Activated CD4-positive, alpha-beta T cell treated with anti-CD3 and anti-CD28 coated beads, Interleukin-2, amount 10 ng/mL, durations not matched to agents 24 days and 14 days (primary cell): ENCODE data around the gene PLPP4. TPM values are rescaled to one million over a fixed set of nuclear protein-coding genes. Genes with fewer than 3 reads are reported as not detected.

Experiments used
- DNase-seq: peaks from one replicate; pipeline ENCODE4 v3.0.0; 2022
- H3K27ac Mint-ChIP-seq: one replicate; pipeline ENCODE4 v1.8.0; 2022; ENCODE audit warnings: mild to moderate bottlenecking, mixed read lengths
- H3K27me3 Mint-ChIP-seq: one replicate; pipeline ENCODE4 v1.8.0; 2022; ENCODE audit warnings: mixed read lengths
- H3K36me3 Mint-ChIP-seq: one replicate; pipeline ENCODE4 v1.8.0; 2022; ENCODE audit warnings: low read depth, mild to moderate bottlenecking, mixed read lengths
- H3K4me1 Mint-ChIP-seq: one replicate; pipeline ENCODE4 v1.8.0; 2021; ENCODE audit warnings: mixed read lengths
- H3K4me3 Mint-ChIP-seq: one replicate; pipeline ENCODE4 v1.8.0; 2022; ENCODE audit warnings: mild to moderate bottlenecking, moderate library complexity, mixed read lengths
- H3K9me3 Mint-ChIP-seq: one replicate; pipeline ENCODE4 v1.8.0; 2021; ENCODE audit warnings: mixed read lengths
- intact Hi-C: fragments of 100-400 bp; cut with micrococcal nuclease; formaldehyde crosslinking; loops from one replicate; pipeline ENCODE4 v1.15.1; 2023
- total RNA-seq: library from RNA; stranded (reverse); gene quantifications from 2 replicates; pipeline ENCODE4 v1.2.3, GENCODE V29; 2022

The PLPP4 gene
- total RNA-seq, 1 donor from 2014 or later = not detected

DNA sequence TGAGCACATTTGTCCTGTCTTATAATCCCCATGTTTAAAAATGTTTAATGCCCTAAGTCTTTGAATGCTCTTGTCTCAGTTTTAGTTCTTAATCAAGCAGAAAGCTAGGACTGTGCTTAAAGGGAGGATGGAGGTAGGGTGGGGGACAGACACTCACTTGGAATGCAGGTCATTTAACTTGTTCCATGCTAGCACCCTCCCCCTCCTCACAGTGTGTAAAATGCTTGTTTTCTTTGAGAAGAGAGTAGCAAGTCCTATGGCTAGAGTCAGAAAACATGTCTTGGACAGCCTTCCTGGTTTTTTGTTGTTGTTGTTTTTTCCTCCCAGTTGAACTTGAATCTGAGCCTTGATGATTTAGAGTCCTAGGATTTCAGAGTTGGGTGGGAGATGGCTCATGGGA is 114.2 kb downstream of the PLPP4 start:
- no peaks in the 10 kb centered on the region for H3K27me3 Mint-ChIP-seq
- no peak overlapping the region for H3K4me3 Mint-ChIP-seq
- no peak for DNase-seq
- no peak overlapping the region for H3K27ac Mint-ChIP-seq
- no peaks in the 10 kb centered on the region for H3K4me1 Mint-ChIP-seq
- H3K9me3 Mint-ChIP-seq = no peaks in the 10 kb centered on the region
- intact Hi-C loops = no loop called here
- H3K36me3 Mint-ChIP-seq = no peaks in the 10 kb centered on the region

- no peaks in the 10 kb centered on the region for H3K9me3 Mint-ChIP-seq
- DNase-seq = no peak
- H3K27me3 Mint-ChIP-seq = no peaks in the 10 kb centered on the region
- H3K4me1 Mint-ChIP-seq = no peaks in the 10 kb centered on the region
- intact Hi-C loops = no loop called here
- no peak overlapping the region for H3K27ac Mint-ChIP-seq
- no peaks in the 10 kb centered on the region for H3K36me3 Mint-ChIP-seq
- H3K4me3 Mint-ChIP-seq = no peak overlapping the region
Measured at GRCh38 chr10:120572307-120572706, 115.3 kb downstream of the PLPP4 start.

DNA sequence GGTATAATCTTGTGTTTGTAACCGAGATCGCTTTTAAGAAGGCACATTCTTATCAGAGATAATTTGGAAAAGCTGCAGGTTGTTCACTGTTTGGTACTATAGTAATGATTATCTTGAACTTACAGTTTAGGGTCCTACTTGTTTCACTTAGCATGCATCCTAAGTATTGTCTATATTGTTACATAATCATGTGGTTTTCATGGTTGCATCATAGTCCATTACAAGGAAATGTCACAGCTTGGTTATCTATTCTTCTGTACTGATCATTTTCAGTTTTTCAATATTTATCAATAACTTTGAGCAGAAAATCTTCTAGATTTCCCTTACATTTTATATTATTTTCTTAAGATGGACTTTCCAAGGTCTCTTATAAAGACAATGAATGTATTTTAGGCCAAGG is 116.3 kb downstream of the PLPP4 start:
- Mint-ChIP-seq H3K4me1 (no peaks in the 10 kb centered on the region), H3K4me3 (no peak overlapping the region), H3K27ac (no peak overlapping the region), H3K36me3 (no peaks in the 10 kb centered on the region), H3K27me3 (no peaks in the 10 kb centered on the region), H3K9me3 (no peaks in the 10 kb centered on the region)
- intact Hi-C loops = no loop called here
- no peak for DNase-seq

GRCh38 chr10:120574981-120575380 is 118.0 kb downstream of the PLPP4 start:
- Mint-ChIP-seq H3K4me1 (no peaks in the 10 kb centered on the region), H3K27me3 (no peaks in the 10 kb centered on the region), H3K27ac (no peak overlapping the region), H3K9me3 (no peaks in the 10 kb centered on the region), H3K4me3 (no peak overlapping the region), H3K36me3 (no peaks in the 10 kb centered on the region)
- DNase-seq = no peak
- intact Hi-C loops = no loop called here

GRCh38 chr10:120575411-120575810 is 118.4 kb downstream of the PLPP4 start:
- no peak for DNase-seq
- H3K27ac Mint-ChIP-seq = no peak overlapping the region

DNA sequence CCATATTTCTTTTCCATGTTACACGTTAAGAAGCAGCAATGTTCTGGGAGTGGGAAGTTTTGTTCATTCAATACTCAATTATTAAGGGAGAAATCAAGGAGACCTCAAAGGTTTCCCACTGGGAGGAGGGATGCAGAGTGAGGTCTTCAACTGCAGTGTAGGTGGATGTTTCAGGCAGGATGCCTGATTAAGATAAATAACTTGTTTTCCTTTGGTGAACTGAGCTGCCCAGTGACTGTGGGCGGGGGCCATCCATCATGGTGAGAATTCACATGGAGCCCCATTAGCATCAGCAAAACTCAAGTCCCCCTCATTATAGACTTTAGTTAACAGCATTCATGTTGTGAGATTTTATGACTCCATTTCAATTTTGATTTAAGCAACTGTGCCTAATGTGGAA is 121.1 kb downstream of the PLPP4 start:
- H3K4me1 Mint-ChIP-seq = no peaks in the 10 kb centered on the region
- H3K9me3 Mint-ChIP-seq = no peaks in the 10 kb centered on the region
- H3K27ac Mint-ChIP-seq = no peak overlapping the region
- no peaks in the 10 kb centered on the region for H3K36me3 Mint-ChIP-seq
- H3K4me3 Mint-ChIP-seq = no peak overlapping the region
- intact Hi-C loops = no loop called here
- no peak for DNase-seq
- no peaks in the 10 kb centered on the region for H3K27me3 Mint-ChIP-seq

More at GRCh38 chr10:120575411-120575810, 118.4 kb downstream of the PLPP4 start:
- Mint-ChIP-seq H3K4me1 (no peaks in the 10 kb centered on the region), H3K27me3 (no peaks in the 10 kb centered on the region), H3K9me3 (no peaks in the 10 kb centered on the region), H3K36me3 (no peaks in the 10 kb centered on the region), H3K4me3 (no peak overlapping the region)
- intact Hi-C loops = no loop called here

GRCh38 chr10:120578890-120579289 is 121.9 kb downstream of the PLPP4 start:
- Mint-ChIP-seq H3K9me3 (no peaks in the 10 kb centered on the region), H3K27ac (no peak overlapping the region), H3K27me3 (no peaks in the 10 kb centered on the region), H3K4me1 (no peaks in the 10 kb centered on the region), H3K4me3 (no peak overlapping the region), H3K36me3 (no peaks in the 10 kb centered on the region)
- intact Hi-C loops = no loop called here
- DNase-seq = no peak

GRCh38 chr10:120580918-120581895 is 124.2 kb downstream of the PLPP4 start:
- intact Hi-C loops = no loop called here
- Mint-ChIP-seq H3K27me3 (no peaks in the 10 kb centered on the region), H3K9me3 (no peaks in the 10 kb centered on the region), H3K4me1 (no peaks in the 10 kb centered on the region), H3K27ac (no peak overlapping the region), H3K36me3 (no peaks in the 10 kb centered on the region), H3K4me3 (no peak overlapping the region)
- no peak for DNase-seq

DNA sequence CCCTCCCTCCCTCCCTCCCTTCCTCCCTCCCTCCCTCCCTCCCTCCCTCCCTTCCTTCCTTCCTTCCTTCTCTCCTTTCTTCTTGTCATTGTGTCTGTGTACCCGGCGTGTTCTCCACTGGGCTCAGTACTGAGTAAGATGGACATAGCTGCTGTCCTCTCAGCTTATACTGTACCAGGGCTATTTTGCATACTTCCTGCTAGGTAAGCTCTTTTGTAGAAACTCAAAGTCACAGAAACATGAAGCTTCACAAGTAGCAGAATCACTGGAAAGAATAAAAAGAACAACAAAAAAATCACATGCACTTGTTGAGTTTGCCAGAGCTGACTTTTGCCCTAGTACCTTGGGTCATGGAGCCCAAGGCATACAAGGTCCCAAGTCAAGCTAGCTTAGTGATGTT is 125.7 kb downstream of the PLPP4 start:
- DNase-seq = no peak
- no peaks in the 10 kb centered on the region for H3K36me3 Mint-ChIP-seq

DNA sequence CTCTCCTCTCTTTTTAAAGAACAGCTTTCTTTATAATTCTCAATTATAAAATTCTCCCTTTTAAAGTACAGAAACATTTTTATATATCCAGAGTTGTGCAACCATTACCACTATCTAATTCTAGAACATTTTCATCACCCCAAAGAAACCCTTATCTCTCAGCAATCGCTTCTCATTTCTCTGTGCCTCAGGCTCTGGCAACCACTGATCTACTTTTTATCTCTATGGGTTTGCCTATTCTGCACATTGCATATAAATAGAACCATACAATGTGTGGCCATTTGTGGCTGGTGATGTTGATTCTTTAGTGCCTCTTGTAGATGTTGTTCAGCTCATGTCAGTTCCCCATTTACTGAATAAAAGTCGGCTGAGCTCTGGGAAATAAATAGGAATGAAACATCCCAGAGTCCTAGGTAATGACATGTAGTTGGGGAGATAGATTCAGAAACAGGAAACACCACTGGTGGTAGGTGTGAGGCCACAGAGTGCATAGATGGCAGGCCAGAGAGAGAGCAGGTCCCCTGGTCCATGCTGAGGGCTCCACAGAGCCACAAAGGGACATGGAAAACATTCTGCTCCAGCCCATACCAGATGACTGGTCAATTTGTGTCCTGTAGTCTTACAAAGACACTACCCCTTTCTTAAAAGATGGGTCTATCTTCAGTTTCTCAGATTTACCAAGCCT is 126.5 kb downstream of the PLPP4 start:
- intact Hi-C loops = no loop called here
- H3K4me1 Mint-ChIP-seq = no peaks in the 10 kb centered on the region

More for the DNA sequence above, 125.7 kb downstream of the PLPP4 start:
- Mint-ChIP-seq H3K4me1 (no peaks in the 10 kb centered on the region), H3K27ac (no peak overlapping the region), H3K9me3 (no peaks in the 10 kb centered on the region), H3K27me3 (no peaks in the 10 kb centered on the region), H3K4me3 (no peak overlapping the region)
- intact Hi-C loops = no loop called here

DNA sequence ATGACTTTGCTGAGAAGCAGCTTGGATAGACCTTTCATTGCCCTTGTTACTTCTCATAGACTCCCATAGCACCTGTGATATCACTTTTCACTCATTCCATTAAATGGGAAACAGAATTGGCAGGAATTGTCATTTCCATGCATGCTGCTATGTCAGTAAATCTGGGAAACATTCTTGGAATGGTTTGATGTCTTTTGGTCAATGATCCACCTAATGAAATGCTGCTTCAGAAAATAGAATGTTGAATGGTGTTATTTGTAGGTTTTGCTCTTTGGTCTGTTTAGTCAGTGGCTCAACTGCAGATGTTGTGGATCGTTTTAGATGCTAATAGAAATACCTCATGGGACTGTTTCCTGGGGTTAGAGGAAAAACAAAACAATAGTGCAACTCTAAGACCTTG is 127.8 kb downstream of the PLPP4 start:
- H3K4me1 Mint-ChIP-seq = no peaks in the 10 kb centered on the region
- H3K9me3 Mint-ChIP-seq = no peaks in the 10 kb centered on the region
- intact Hi-C loops = no loop called here

More for the DNA sequence above, 126.5 kb downstream of the PLPP4 start:
- H3K27ac Mint-ChIP-seq = no peak overlapping the region
- no peaks in the 10 kb centered on the region for H3K36me3 Mint-ChIP-seq
- no peak overlapping the region for H3K4me3 Mint-ChIP-seq
- H3K27me3 Mint-ChIP-seq = no peaks in the 10 kb centered on the region
- no peaks in the 10 kb centered on the region for H3K9me3 Mint-ChIP-seq
- DNase-seq = no peak

GRCh38 chr10:120586471-120586872 is 129.4 kb downstream of the PLPP4 start:
- Mint-ChIP-seq H3K27ac (no peak overlapping the region), H3K36me3 (no peaks in the 10 kb centered on the region)
- DNase-seq = no peak

More for the DNA sequence above, 127.8 kb downstream of the PLPP4 start:
- Mint-ChIP-seq H3K27me3 (no peaks in the 10 kb centered on the region), H3K4me3 (no peak overlapping the region), H3K27ac (no peak overlapping the region), H3K36me3 (no peaks in the 10 kb centered on the region)
- no peak for DNase-seq

GRCh38 chr10:120587061-120587460 is 130.0 kb downstream of the PLPP4 start:
- intact Hi-C loops = no loop called here

More at GRCh38 chr10:120586471-120586872, 129.4 kb downstream of the PLPP4 start:
- Mint-ChIP-seq H3K27me3 (no peaks in the 10 kb centered on the region), H3K9me3 (no peaks in the 10 kb centered on the region), H3K4me1 (no peaks in the 10 kb centered on the region), H3K4me3 (no peak overlapping the region)
- intact Hi-C loops = no loop called here

DNA sequence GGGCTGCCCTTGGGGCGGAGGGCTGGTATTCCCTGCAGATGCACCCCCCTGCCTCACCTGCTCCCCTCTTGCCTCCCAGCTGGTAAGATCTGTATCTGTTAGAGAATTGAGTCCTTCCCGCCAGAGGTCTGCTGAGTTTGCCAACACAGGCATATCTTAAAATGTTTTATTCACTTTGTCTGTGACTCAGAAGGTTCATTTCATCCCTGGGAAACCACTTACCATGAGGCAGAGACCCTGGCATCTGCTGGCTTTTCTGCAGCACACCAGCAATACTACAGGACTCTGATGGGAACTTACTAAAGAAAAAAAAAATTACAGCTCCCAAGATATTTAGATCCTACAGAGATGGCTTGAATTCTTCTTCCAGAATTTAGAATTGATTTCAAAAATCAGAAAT is 131.3 kb downstream of the PLPP4 start:
- H3K4me3 Mint-ChIP-seq = no peak overlapping the region
- no peaks in the 10 kb centered on the region for H3K36me3 Mint-ChIP-seq
- intact Hi-C loops = no loop called here

More at GRCh38 chr10:120587061-120587460, 130.0 kb downstream of the PLPP4 start:
- H3K9me3 Mint-ChIP-seq = no peaks in the 10 kb centered on the region
- H3K4me3 Mint-ChIP-seq = no peak overlapping the region
- no peak overlapping the region for H3K27ac Mint-ChIP-seq
- H3K36me3 Mint-ChIP-seq = no peaks in the 10 kb centered on the region
- no peaks in the 10 kb centered on the region for H3K4me1 Mint-ChIP-seq
- DNase-seq = no peak
- no peaks in the 10 kb centered on the region for H3K27me3 Mint-ChIP-seq

More for the DNA sequence above, 131.3 kb downstream of the PLPP4 start:
- no peaks in the 10 kb centered on the region for H3K4me1 Mint-ChIP-seq
- H3K9me3 Mint-ChIP-seq = no peaks in the 10 kb centered on the region
- no peak for DNase-seq
- H3K27me3 Mint-ChIP-seq = no peaks in the 10 kb centered on the region
- H3K27ac Mint-ChIP-seq = no peak overlapping the region
